GM18508 (cell line): ENCODE results near the gene PRKRA.
"Not testable (repeated sequence)": the region's sequence is repeated elsewhere in the genome, so short reads cannot be mapped to it uniquely, and the experiment has no call there.

Source experiments
- ATAC-seq: cut with Tn5 transposase; IDR thresholded peaks from one replicate; pipeline ENCODE4 v1.9.1; 2021; ENCODE audit warnings: moderate number of reproducible peaks; ENCODE audit not compliant: insufficient read depth, unreplicated experiment

The PRKRA gene

DNA sequence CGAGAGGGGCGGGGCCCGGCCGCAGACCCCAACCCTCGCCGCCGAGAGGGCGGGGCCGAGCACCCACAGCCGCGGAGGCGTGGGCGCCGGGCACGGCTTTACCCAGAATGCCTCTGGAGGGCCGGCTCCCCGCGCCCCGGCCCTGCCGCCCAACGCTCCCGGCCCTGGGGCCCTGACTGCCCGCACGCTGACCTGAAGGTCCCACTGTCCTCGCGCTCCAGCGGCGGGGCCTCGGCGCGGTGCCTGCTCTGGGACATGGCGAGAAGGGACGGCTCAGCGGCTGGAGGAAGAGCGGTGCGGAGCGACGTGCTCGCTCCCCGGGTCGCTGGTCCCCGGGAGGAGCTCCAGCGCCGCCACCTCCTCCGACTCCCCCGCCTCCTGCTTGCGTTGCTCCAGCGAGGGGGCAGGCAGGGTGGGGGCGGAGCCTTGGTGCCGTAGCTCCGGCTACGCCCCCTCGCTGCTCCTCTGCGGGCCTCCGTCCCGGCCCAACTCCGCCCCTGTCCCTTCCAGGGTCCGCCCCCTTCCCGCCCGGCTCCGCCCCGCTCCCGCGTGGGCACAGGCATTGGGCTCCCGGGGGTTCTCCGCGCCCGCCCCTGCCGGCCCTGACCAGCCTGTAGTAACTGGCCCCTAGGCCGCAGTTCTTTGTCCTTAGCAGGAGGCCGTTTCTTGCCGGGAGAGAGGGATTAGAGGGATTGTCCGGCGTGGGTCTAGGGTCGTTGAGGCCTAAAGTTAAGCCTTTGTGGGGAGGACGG, at the start of gene PRKRA, which contains the start of gene PJVK:
Gene PRKRA, minus strand, starts transcription at position 402 of the 752 bp plus-strand sequence. Its CDS starts 145 bp downstream, at position 257.
Gene PJVK, plus strand, starts transcription at position 605 of the 752 bp plus-strand sequence. CDS start 2,032 bp downstream, outside the sequence.
- peak; percentile 54 for ATAC-seq

DNA sequence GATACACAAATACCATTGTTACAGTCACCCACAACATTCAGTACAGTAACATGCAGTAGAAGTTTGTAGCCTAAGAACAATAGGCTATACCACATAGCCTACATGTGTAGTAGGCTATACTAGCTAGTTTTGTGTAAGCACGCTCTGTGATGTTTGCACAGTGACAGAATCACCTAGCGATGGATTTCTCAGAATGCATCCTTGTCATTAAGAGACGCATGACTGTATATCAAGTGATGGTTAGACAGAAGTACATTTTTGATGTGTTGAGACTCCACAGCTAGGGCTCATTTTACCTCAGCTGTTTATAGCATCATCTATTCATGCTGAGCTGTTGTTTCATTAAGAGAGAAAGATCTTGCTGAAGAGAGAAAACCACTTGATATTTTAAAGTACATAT, 48.7 kb upstream of the PRKRA start:
- ATAC-seq, result no peak

DNA sequence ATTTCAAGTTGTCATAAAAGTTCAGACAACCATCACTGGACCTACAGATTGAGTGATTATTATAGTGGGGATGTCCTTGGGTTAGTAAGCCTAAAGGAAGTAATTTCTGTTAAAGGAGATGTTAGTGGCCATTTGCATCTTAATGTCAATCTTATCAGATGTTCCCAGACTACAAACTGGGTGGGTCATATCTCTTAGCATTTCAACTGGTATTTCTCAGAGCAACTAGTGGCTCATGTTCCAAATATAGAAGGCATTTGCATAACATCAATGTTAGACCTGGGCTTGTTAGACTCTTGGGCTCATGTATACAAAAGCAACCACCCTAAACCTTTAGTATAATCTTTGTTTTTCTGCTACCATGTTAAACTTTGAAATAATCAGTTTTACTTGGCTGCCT, 47.2 kb upstream of the PRKRA start:
- no peak for ATAC-seq

DNA sequence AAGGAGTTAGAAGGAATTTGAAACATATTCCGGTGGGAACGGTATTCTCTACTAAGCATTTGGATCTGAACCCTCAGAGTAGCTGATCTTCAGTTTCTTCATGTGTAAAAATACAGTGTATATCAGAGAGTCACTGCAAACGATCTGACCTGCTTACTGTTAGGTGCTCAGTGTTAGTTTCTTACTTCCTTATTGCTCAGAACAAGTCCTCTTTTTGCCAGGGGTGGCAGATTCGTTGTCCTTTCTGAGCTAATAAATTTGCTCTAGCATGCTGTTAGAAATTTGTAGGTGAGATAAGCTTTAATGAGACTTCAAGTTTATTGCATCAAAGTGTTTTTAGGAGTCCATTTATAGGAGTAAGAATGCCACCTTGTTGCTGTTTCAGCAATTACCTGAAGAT, 45.1 kb upstream of the PRKRA start:
- ATAC-seq, result no peak

DNA sequence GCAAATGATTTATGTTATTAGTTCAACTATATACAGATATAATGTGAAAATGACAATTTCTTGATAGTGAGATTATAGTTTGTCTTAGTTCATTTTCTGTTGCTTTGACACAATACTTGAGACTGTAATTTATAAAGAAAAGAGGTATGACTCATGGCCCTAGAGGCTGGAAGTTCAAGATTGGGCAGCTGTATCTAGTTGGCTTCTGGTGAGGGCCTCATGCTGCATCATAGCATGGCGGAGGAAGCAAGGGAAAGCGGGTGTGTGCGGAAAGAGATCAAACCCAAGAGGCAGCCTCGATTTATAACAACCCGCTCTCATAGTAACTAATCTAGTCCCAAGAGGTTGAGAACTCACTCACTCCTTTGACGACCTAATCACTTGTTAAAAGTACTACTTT, 40.6 kb upstream of the PRKRA start:
- ATAC-seq, result no peak

DNA sequence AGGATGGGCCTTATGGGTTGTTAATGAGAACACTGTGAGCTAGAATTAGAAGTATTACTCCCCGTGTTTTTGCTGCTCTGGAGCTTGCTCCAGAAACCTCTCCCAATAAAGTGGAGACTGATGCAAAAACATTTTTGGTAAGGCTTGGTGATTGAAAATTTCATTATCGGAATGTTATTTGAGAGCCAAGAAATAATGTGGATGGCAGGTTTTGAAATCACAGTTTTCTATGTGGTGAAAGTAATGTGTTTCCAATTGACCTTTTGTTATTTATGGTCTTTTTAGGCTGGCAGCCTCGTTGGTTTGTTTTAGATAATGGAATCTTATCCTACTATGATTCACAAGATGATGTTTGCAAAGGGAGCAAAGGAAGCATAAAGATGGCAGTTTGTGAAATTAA, 34.4 kb upstream of the PRKRA start:
- no peak for ATAC-seq

DNA sequence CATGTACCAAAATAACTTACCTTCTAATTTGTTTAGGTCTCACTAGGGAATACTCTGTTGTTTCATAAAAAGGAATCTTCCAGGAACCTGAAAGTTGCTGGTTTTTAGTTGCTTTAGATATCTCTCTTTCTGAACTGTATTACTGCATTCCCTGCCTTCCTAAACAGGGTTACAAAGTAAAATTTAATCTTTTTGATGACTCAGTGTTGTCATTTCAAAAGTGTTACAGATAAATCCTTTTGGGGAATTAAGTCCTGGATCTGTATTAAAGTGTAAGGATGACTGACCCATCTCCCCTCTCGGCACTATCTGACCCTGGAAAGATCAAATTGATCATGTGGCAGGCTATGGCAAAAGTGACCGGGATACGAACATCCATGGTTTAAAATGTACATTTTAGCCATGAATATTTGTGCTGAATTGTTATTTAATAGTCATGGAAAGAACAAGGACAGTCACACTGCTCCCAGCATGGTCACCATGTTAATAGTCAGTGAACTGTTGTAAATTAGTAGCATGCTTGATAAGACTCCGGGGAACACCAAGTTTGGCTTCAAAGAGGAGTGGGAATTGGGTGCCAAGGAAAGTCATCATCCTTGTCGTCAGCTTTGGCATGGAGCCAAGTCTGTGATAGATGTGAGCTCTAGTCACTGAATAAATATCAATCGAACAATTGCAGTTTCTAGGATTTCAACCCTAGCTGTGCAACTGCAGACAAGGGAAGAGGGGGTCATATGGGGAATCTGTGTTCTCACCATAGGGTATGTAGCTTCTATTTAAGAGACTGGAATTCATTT, 33.5 kb upstream of the PRKRA start:
- ATAC-seq, result no peak

DNA sequence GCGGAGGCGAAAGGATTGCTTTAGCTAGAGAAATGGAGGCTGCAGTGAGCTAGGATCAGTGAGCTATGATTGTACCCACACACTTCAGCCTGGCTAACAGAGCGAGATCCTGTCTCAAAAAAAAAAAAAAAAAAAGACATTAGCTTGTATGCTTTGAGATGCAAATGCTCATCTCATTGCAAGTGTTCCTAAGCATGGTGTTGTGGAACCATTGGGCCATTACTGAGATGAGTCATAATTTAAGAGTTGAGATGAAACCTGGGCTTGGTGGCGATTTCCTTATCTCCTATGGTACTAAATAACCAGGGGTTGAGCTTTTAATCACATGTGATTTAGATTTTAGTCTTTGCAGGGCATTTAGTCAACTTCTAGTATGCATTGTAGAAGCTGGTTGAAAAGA, 31.5 kb upstream of the PRKRA start:
- ATAC-seq, result peak; percentile 47

DNA sequence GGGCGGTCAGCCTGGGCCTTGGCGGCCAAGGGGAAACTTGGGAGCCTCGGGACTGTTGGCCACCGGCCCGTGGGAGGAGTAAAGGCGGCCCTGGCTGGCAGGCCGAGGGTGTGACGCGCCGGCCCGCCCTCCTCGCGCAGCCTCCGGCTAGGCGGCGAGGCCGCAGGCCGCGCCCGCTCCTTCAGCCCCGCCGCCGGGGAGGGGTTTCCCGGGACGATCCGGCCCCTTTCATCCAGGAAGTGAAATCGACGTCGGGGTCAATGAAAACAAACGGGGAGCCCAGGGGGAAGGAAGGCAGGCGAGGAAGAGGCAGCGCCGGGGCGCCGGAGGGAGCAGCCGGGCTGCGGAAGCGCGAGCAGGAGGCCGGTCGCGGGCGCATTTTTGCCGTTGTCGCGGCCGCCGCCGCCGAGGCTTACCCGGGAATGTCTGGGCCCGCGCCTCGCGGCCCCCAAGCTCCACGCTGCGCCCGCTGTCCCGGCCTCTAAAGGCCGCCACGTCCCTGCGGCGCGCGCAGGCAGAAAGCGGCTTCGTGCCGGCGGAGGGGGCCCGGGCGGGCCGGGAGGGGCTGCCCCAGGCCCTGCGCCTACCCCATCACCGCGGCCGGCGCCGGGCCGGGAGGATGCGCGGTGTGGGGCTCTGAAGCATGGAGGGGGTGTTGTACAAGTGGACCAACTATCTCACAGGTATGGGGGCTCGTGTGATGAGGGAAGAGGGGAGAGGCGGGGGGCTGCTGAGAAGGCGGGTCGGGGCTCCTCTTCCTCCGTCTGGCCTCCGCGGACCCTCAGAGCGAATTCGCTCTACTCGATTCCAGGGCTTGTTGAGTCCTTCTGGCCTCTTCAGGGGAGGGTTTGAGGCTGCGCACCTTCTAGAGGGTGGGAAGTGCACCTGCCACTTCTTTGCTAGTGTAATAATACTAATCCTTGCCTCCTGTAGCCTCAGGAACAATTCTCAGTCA, 29.5 kb upstream of the PRKRA start, which contains the start of gene PLEKHA3:
Gene PLEKHA3, plus strand, starts transcription at position 231 of the 955 bp plus-strand sequence. Its CDS starts 413 bp downstream, at position 644.
- peak; percentile 25 for ATAC-seq

DNA sequence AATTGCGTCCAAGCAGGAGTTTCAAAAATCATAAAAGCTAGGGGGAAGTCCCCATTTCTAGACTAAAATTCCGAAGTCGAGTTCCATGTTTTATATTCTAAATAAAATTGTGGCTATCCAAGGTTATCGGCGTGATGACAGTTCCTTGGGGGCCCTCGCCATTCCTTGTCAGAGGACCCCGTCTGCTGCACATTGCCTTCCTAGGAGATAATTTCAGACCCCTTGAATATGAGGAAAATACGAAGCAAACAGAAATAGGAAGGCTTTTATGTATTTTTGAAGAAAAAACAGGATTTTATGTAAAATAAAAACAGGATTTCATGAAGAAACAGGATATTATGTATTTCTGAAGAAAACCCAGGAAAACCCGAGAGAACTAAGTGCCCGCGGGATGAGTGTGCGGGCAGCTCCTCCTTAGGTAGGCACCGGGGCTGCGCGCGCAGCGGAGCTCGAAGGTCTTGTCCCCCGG, 28.8 kb upstream of the PRKRA start:
- no peak for ATAC-seq

DNA sequence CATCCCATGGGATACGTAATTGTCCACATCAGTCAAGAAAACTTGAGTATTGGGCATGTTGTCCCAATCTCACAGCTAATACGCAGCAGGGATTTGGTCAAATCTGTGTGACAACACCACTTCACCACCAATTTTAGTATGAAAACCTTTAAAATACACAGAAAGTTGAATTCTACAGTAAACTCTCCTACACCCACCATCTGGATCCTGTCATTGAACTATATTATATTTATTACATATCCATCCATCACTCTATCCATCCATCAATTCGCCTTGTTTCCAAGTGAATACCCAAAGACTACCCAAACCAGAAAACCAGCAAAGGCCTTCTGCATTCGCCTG, 28.3 kb upstream of the PRKRA start:
- ATAC-seq, result no peak

DNA sequence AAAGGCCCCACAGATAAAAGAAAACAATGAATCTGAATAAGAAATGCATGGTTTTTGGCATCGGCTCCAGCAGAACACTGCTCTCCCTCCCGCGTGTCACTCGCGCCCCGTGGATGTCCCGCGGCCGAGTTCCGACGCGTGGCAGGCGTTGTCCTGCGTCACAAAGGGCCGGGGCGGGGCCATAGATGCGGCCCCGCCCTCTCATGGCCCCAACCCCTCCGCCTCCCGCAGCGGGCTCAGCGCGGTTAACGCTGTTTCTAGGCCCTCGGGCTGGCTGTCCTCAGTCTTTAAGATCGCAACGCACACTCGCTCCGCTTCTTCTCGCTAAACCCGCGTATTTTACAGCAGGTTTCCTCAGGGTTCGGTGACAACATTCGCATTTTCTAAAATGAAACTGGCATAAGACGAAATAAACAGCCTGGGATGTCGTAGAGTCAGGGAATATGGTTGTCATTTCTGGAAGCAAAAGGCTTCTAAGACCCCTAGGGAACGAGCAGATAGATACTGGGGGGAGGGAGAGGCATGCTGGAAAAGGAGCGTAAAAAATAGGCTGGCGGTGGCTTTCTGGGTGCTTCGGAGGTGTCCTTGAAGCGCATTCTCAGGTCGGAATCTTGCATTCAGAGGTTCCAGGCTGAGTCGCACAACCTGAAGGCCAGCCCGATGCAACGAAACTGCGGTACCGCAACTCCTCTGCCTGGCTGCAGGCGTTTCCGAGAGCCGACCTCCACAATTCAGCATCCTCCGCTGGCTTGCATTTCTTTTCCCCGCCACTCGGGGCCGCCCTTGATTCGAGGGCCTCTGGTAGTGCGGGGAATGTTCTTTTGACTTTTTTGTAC, 27.7 kb upstream of the PRKRA start, which contains the start of gene FKBP7:
Gene FKBP7, minus strand, starts transcription at position 162 of the 836 bp plus-strand sequence. Its CDS starts 101 bp downstream, at position 61.
- ATAC-seq, result peak; percentile 26

DNA sequence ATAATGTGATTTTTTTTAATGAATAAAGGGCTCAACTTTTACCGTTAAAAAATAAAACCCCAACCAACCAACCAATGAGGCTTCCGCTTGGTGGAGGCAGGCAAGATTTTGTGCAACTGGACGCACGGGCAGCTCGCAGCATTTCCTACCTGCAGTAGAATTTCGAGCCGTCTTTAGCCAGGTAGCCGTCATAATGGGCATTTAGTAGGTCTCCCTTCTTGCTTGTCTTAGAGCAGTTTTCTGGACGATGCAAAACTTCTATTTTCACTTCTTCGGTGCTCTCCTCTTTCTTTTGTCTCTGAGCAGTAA, 27.1 kb upstream of the PRKRA start:
- no peak for ATAC-seq

DNA sequence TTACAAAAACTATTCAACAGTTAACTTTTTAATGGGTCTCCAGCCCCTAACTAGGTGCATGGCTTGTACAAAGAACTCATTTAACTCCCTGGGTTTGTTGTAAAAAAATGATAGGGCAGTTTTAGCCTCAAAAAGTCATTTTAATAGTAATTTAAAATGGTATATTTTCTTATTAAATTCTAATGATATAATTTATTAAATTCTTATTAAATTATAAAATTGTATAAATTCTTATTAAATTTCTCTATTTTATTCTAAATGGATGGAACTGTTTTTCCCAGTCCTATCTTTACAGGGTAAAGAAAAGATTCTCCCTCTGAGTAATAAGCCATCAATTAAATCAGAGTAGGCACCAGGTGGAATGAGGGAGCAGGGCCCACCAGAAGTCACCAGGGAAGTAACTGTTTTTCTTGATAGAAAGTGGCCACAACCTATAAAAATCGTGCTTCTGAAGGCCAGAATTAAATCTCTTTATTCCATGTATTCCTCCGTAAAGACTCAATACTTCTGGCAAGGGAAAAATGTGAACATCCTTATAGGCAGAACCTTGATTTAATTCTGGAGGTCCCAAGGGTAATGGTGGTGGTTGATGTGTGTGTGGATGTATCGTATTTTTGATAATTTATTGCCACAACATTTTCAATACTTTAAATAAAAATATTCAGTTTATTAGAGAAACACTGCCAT, 26.6 kb upstream of the PRKRA start:
- ATAC-seq, result no peak

DNA sequence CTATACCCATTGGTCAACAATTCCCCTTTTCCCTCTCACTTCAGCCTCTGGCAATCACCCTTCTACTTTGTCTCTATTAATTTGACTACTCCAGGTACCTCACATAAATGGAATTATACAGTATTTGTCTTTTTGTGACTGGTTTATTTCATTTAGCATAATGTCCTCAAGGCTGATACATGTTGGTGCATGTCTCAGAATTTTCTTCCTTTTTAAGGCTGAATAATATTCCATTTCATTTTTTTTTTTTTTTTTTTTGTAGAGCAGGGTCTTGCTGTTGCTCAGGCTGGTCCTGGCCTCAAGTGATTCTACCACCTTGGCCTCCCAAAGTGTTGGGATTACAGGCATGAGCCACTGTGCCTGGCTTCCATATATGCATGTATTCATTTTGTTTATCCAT, 25.5 kb upstream of the PRKRA start:
- no peak for ATAC-seq

DNA sequence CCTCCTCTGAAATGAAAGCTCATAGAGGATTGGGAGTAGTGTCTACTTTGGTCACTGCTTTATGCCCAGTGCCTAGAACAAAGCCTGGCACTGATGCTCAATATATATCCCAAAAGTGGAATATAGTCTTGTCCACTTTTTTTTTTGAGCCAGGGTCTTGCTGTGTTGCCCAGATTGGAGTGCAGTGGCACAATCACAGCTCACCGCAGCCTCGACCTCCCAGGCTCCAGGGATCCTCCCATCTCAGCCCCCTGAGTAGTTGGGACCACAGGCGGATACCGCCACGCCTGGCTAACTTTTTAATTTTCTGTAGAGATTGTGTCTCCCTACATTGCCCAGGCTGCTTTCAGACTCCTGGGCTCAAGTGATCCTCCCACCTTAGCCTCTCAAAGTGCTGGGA, 23.6 kb upstream of the PRKRA start:
- no peak for ATAC-seq

DNA sequence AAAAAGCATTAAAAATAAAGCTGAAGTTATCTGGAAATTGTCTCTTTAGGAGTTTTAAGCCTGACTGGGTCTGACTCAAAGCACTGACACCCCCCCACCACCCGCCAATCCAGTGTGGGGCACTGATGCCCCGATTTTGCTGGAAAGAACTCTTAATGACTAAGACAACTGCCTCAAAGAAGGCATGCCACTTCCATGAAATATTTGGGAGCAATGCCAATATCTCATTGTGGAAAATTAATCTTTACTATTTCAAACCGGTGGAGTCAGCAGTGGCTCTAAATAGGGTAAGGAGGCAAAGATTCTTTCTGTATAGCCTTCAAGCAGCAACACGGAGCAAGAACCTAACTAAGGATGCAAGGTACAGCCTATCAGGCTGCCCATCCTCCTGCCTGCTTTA, 23.0 kb upstream of the PRKRA start:
- ATAC-seq, result no peak

DNA sequence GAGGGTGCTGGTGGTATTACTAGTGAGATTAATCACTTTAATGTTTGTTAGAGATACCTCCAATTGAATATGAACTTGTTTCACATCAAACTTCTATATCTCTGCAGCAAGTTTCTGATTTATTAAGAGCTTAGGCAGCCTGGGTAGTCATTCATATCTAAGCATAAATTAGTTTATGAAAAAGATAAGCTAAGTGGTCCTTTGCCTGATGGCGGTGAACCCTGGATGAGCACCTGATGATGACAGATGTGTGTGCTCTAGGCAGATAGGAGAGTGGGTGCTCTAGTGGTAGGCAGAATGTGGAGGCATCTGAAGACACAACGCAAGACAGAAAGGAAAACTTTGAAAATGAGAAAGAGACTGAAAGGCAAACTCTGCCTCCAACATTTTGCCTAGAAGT, 22.4 kb upstream of the PRKRA start:
- ATAC-seq, result no peak

DNA sequence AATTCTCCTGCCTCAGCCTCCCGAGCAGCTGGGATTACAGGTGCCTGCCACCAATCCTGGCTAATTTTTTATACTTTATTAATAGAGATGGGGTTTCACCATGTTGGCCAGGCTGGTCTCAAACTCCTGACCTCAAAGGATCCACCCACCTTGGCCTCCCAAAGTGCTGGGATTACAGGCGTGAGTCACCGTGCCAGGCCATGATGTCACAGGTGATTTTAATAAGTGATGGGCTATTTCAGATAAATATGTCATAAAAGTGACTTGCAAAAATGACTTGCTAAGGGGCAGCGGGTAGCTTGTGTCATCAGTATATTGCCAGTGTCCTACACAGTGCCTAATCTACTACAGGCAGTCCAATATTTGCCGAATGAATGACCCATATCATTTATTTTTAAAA, 20.3 kb upstream of the PRKRA start:
- ATAC-seq, result not testable (repeated sequence)
